Posterior cingulate gyrus (tissue), 11 donors: ENCODE data around the gene CAPZB.

ENCODE experiments used
- DNase-seq, 10 donors: peaks; one replicate each; pipeline versions ENCODE4 v3.0.0 to v3.0.0-alpha.2; 2020 to 2021; ENCODE audit warnings: mixed read lengths in 3 of 10
- intact Hi-C: fragments of 100-400 bp; cut with DNase I; formaldehyde crosslinking; loops from one replicate; pipeline ENCODE4 v1.15.1; 2023

CAPZB gene

DNA sequence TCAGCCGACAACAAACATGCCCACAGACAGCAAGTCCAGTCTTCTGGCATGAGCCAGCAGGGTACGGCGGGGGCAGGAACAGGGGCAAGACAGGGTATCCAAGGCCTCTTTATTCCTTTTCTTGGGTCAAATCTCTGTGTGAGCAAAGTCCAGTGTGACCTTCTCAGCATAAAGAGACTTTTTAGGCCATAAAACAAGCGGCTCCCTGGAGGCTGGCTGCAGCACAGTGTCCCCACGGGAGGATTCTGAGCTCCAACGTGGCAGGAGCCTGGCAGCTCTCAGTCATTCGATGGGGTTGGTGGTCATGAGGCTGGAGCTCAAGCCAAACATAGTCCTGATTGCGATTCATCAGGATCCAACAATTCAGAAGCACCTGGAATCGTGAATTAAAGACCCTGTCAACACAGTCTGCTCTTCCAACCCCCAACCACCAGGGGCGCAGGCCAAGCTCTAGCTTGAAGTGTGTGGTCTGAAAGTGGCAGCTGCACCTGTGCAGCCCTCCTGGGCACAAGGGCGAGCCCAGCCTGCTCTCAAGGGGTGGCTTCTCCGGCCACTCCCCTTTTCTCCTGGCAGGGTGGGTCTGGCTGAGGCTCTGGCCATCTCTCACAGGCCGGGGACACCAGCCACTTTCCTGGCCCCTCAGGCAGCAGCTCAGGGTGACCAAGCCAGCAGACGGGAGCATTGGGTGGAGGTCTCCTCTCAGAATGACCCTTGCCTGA lies 111.1 kb downstream of the CAPZB start:
- intact Hi-C loops = no loop called here
- DNase-seq = peak in 2 of 10 donors; percentile 60 to 79

- DNase-seq = peak in 2 of 10 donors; percentile 22 to 57
- intact Hi-C loops = no loop called here
These were observed 111.9 kb downstream of the CAPZB start for GRCh38 chr1:19373211-19374082.

DNA sequence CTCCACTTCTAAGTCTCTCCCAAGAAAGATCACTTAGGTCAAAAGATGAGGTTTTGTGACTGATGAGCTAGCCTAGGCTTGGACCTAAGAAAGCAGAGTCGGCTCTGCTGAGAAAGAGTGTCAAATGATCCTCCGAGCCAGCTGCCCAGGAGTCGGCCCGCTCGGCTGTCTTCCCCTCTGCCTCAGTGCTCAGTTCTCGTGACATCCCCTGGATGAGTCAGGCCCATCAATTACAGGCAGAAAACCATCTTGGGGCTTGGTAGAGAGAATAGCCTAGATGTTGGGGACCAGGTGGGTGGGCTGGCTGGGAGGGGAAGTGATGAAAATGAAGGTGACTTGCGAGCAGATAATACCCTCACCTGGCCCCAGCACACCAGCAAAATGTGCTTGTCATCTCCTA lies 112.7 kb downstream of the CAPZB start:
- intact Hi-C loops = no loop called here

DNA sequence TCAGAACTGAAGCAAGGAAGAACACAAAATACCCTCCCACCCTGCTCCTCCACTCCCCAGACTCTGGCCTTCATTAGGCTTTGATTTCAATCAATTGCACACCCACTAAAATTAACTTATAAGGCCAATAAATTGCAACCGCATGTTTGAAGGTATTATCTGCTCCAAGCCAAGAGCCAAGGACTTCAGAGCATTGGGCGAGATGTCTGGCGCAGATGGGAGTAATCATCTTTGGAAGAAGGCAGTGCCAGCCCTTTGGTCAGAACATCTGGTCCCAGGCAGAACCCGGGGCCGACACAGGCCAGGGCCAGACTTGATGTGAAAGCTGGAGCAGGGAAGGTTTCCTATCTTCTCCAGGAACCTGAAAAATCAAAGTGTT lies 113.2 kb downstream of the CAPZB start:
- peak in 2 of 10 donors; percentile 50 to 65 for DNase-seq
- intact Hi-C loops = no loop called here

More for the DNA sequence above, 112.7 kb downstream of the CAPZB start:
- peak in 2 of 10 donors; percentile 12 to 22 for DNase-seq

GRCh38 chr1:19371226-19372135 lies 113.9 kb downstream of the CAPZB start:
- intact Hi-C loops = no loop called here
- peak in 1 of 10 donors; percentile 62 for DNase-seq

DNA sequence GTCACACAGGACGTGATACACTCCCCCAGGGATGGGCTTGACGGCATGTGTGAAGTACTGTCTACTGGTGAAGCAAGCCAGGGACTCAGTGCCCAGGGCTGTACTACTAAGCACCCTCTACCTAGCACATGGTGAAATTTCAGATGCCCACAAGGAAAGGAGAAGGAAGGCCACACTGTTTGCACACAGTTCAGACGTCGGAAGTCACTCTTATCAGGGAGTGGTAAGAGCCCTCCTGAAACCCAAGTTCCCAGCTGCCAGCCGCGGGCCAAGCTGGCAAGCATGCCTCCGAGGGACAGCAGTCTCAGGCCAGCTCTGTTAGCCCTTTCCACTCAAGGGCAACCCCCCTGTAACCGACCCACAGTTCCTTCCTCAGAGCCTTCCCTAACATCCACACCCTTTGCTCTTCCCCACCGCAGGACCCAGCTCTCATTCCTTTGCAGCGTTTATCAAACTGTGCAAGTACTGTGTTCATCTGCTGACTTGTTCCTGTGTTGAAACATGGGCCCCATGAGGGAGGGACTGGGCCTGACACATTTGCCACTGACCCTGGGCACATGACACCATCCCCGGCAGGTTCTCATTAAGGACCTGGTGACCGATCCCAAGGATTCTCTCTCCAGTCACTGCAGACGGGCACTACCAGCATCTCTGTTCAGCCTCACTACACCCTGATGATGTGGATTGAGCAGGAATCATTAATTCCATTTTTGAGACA lies 114.7 kb downstream of the CAPZB start:
- peak in 2 of 10 donors; percentile 52 to 67 for DNase-seq
- intact Hi-C loops = no loop called here

GRCh38 chr1:19369396-19370090 lies 115.8 kb downstream of the CAPZB start:
- peak in 4 of 10 donors; percentile 28 to 83 (median 58) for DNase-seq
- intact Hi-C loops = no loop called here

DNA sequence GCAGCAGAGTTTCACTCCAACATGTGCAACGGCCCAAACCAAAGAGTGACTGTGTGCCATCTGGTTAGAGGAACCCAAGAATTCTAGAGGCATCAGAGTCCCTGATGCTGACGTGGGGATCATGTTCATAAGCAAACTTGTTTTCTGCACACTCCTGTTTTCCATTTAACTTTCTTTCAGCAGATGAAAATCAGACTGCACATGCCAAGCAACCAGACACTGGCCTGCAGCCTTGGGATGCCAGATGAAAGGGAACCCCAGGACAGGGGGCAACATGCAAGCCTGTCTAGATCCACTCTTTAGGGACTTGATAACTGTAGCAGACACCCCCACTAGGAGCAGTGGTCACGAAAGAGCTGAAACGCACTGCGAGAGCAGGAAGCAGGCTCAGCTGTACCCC lies 116.4 kb downstream of the CAPZB start:
- DNase-seq = peak in 1 of 10 donors; percentile 57
- intact Hi-C loops = no loop called here

- intact Hi-C loops = no loop called here
- DNase-seq = peak in 3 of 10 donors; percentile 50 to 73 (median 66)
These were observed 117.3 kb downstream of the CAPZB start for GRCh38 chr1:19368050-19368449.

- intact Hi-C loops = no loop called here
- DNase-seq = peak in 3 of 10 donors; percentile 39 to 86 (median 55)
These were observed 117.7 kb downstream of the CAPZB start for GRCh38 chr1:19367584-19368041.

DNA sequence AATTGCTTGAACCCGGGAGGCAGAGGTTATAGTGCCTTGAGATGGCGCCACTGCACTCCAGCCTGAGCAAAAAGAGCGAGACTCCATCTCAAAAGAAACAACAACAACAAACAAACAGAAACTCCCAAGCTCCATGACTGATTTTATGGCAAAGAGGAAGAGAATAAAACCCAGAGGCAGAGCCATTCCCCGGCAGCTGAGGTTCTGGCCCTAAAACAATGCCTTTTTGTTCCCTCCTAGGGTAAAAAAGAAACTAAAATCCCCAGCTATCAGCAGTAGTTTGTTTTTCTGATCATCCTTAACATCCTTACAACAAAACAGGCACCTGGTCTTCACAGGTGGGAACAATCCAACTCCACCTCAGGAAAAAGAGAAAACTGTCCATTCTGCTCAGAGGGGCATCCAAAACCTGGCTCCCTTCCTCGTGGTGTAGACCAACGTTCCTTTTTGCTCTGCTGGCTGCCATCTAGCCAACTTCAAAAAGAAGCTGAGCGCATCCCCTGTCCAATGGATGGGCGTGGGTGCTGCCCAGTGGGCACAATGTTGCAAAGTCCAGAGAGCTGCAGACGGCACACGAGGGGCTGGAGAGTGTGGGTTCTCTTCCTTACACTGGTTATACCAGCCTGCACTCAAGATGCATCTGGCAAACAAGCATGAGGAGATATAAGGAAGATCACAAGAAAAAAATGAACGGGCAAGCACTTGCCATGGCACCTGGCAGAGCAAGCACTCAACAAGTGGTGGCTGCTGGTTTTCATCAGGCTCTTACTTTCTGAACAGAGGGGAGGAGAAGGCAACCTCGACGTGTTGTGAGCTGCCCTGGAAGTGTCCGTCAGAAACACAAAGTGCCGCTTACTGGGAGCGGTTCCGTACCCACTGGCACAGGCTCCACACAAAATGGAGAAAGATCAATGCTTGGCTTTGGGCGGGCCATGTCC lies 118.5 kb downstream of the CAPZB start:
- intact Hi-C loops = no loop called here
- DNase-seq = peak in 3 of 10 donors; percentile 24 to 56 (median 28)

- intact Hi-C loops = no loop called here
- peak in 4 of 10 donors; percentile 30 to 88 (median 77) for DNase-seq
These were observed 119.6 kb downstream of the CAPZB start for GRCh38 chr1:19365721-19366120.

DNA sequence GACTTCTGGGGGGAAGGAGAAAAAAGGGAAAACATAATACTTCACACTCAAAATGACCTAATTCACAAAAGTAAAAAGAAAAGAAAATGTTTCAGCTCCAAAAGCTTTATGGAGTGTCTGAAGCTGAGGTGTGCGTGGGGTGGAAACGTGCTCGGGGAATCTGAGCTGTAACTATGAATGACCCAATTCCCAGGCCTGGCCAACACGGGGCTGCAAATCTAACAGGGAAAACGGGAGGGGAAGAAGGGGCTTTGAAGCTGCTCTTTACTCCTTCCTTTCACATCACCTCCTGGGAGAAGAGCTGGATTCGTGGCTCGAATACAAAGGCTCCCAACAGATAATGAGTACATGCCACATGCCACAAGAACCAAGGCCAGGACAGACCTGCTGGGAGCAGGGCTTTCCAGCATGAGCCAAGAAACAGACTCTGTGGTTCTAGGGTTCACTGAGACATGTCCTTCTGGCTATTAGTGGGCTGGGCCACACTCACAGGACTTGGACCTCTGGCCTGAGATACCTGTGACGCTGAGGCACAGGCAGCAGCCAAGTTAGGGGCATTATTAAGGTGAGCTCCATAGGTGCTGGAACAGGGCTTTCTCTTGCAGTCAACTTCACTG lies 121.7 kb downstream of the CAPZB start:
- peak in 2 of 10 donors; percentile 50 to 55 for DNase-seq
- intact Hi-C loops = no loop called here

GRCh38 chr1:19361611-19362147 lies 123.7 kb downstream of the CAPZB start:
- intact Hi-C loops = no loop called here

GRCh38 chr1:19360843-19361610 lies 124.3 kb downstream of the CAPZB start:
- intact Hi-C loops = no loop called here
- peak in 2 of 10 donors; percentile 60 to 76 for DNase-seq

More at GRCh38 chr1:19361611-19362147, 123.7 kb downstream of the CAPZB start:
- DNase-seq = peak in 2 of 10 donors; percentile 7 to 44

GRCh38 chr1:19360432-19360831 lies 124.9 kb downstream of the CAPZB start:
- peak in 2 of 10 donors; percentile 45 to 73 for DNase-seq
- intact Hi-C loops = no loop called here
